HG02623 (cell line): Measurements from ENCODE around the gene AUTS2.

ENCODE experiments used
- ATAC-seq: cut with Tn5 transposase; IDR thresholded peaks from one replicate; pipeline ENCODE4 v1.9.1; 2021; ENCODE audit warnings: moderate library complexity; ENCODE audit not compliant: unreplicated experiment

Gene AUTS2

DNA sequence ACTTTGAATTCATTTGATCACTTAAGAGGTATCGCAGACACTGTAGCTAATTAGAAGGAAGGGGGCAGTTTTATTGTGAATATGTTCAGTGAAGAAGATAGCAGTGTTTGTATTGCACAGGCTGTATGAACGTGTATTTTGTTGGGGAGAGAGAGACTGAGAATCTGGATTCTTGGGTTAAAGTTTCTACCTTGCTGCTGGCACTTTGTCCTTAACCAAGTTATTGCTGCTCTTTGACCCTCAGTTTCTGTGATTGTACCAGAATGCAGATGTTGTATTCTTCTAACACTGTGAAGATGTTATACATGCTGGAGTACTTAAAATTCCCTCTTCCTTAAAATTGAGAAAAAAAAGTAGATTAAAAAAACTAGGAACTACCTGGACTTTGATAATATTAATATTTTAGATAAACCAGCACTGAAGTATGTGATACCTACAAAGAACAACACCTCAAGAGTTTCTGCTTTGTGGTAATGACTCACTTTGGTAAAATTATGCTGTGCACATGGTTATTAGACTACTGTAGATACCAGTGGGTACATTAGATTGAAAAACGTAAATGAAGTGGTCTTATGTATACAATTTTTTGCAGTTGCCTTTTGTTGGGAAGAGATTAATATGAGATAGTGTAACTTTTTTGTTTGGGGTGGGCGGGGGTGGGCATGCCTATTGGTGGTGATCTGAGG, 321.3 kb downstream of the AUTS2 start:
- ATAC-seq: no peak

GRCh38 chr7:69920797-69921196, 322.5 kb downstream of the AUTS2 start:
- ATAC-seq: no peak

GRCh38 chr7:69922026-69922803, 323.9 kb downstream of the AUTS2 start:
- no peak for ATAC-seq

- ATAC-seq: no peak
Observed at GRCh38 chr7:69927461-69927860, 329.2 kb downstream of the AUTS2 start.

GRCh38 chr7:69928621-69929020, 330.3 kb downstream of the AUTS2 start:
- no peak for ATAC-seq

- ATAC-seq: no peak
Observed at GRCh38 chr7:69929622-69930021, 331.3 kb downstream of the AUTS2 start.

DNA sequence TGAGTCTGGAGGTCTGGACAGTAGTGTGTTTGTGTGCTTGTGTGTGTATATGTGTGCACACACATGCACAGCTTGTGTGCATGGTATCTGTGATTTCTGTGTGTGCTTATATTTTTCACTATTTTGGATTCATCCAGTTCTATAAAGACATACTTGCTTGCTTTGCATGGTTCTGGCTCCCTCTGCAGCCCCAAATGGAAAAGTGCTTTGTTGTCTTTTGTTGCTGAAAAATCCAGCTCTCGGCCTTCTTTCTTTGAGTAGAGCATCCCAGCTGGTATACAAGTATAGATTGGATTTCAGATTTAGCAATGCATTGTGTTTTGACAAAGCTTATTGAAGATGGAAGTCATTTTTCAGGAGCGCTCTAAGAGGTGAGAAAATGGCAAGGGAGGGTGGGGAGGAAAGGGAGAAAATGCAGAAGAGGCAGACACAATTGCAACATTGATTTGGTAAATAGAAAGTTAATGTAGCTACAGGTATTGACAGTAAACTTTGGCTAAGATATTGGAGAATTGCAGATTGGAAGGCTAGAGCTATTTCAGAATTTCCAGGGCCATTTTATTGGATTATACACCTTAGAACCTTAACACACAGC, 333.9 kb downstream of the AUTS2 start:
- no peak for ATAC-seq

GRCh38 chr7:69934144-69934903, 336.0 kb downstream of the AUTS2 start:
- no peak for ATAC-seq

DNA sequence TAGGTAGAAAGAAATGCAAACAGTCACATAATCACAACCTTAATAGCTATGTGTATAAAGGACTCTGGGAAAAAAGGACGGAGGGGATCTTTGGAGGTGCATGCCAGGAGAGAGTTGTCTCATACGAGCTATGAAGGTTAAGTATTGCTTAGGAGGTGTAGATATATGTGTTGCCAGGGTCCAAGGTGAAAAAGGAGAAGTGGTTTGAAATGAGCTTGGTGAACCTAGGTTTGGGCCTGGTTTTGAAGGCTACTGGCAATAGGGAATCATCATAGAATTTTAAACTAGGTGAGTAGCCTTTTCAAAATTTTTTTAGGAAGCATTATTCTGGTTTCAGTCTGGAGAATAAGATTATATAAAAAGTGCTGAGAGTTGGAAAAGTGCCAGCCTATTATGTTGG, 336.8 kb downstream of the AUTS2 start:
- no peak for ATAC-seq

- no peak for ATAC-seq
Observed at GRCh38 chr7:69937097-69937496, 338.8 kb downstream of the AUTS2 start.

DNA sequence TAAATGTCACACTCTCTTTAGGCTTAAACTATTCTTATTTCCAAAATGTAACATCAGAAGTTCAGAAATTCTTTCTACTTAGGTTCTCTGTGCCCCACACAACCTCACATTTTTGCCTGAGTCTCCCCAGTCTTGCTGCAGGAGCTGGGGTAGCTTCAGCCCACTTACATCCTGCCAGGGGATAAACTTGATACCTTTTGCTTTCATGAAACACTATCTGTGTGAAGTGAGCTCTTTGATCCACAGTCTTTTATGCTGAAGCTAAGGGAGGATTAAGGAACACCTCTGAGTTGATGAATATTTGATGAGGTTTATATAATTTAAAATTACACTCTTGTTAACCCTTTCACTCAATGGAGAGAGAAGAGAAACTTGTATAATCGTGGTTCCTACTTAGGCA, 341.0 kb downstream of the AUTS2 start:
- no peak for ATAC-seq

DNA sequence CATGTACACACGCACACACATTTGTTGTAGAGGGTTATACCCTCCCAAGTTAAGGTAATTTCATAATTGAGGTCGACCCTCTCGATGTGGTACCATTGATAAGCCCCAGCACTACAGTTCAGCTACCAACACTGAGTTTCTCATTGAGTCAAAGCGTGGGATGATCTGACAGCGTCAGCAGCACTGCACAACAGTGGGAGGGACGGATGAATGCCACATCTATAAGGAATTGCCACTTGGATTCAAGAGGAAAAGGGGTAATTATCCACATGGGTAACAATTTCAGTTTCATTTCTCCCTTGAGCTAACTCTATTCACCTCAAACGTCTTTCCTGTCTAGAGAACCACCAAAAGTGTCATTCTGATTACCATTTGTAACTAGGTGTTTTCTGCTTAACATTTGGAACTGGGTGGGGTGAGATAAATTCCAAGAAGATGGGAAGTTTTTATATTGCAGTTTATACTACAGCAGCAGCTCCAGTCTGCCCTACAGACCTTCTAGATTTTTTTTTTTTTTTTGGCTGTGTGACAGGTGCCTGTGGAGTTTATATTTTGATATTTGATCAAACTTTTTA, 342.9 kb downstream of the AUTS2 start:
- ATAC-seq: no peak

GRCh38 chr7:69942573-69942972, 344.3 kb downstream of the AUTS2 start:
- ATAC-seq: no peak

GRCh38 chr7:69946901-69947300, 348.6 kb downstream of the AUTS2 start:
- ATAC-seq: no peak

DNA sequence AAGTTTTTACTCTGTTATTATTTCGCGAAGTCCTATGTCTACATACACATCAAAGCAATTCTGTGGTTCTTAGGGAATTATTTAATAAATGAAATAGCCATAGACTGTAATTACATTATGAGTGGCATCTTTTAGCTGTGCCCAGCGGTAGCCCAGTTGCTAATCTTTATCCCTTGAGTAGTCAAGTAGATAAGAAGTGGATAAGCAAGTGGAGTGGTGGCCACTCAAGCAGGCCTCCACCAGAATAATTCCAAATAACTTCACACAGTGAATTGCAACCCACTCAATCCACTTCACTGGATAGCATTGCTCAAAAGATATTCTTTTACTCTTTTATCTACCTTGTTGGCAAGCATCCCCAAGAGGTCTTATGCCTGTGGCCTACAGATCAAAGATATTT, 349.7 kb downstream of the AUTS2 start:
- no peak for ATAC-seq

- no peak for ATAC-seq
Observed at GRCh38 chr7:69949122-69949521, 350.8 kb downstream of the AUTS2 start.

DNA sequence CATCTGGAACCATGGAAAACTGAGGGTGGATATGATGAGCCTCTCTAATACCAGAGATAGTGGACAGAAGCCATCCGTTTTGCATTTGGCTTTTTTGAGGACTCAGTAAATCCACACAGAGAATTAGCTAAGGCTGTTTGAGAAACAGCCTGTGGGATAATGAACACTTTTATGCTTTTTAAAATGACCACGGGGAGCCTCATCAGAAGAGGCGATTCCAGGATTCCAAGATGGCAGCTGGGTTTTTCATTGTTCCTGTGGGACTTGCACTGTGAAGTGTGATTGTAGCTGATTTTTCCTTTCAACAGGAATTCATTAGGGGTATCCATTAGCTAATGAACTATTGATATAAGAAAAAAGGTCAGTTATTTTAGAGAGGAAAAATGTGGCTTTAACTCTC, 353.2 kb downstream of the AUTS2 start:
- ATAC-seq: no peak

DNA sequence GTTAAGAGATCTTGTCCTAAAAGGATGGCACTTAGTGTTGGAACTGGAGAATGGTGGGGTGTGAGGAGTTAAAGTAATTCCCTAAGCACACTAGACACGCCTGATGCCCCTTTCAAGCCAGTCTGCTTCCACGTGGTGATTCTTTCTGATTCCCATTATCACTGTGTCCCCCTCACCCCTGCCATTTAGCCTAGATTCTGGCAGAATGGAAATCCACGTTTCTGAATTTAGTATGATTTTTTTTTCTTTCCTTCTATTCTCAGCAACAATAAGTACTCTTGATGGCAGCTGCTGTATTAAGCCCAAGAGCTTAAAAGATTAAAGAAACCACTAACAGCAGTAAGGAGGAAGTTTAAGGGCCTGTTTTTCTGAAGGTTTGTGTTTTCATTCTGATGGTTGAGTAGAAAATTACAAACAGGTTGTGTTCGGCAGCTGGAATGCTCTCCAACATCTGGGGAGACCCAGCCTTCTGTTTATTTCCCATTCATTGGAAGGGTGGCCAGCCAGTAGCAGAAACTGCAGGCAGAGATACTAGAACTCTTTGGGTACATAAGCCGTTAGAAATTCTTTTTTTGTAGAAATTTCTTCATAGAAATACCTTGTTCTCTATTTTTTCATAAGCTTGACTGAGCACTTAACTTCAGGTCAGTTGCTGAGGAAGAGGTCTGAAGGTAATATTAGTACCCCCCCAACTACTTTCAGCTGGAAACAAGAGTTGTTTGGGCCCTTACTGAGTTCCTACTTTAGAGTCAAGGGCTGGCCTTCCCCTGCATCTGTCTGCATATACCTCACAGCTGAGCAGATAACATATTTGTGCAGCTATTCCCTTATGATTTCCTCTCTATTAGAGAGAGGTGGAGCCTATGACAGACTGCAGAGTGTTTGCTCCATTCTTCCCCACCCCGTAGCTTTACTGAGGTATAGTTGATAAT, 355.1 kb downstream of the AUTS2 start:
- ATAC-seq: no peak

DNA sequence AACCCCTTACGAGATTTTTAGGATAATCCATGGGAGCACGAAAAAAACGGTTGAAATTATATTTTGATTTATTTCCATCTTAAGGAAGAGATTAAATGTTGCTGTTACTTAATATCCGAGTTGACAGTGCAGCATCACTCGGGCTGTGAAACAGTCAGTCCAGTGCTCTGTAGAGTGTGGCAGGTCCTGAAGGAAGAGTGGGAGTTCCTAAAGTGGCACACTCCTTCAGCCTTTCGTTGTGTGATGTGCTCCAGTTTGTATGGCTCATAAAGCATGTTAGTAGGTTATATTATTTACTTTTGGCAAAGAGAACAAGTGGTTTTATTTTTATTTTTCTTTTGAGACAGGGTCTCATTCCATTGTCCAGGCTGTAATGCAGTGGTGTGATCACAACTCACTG, 358.3 kb downstream of the AUTS2 start:
- ATAC-seq: no peak

GRCh38 chr7:69957661-69958060, 359.4 kb downstream of the AUTS2 start:
- ATAC-seq: no peak
